GM12801 (cell line): ENCODE results near the gene GOLGA8J.

Source experiments
- CTCF ChIP-seq: IDR thresholded peaks from one replicate; pipeline ENCODE4 v1.5.1; 2011; ENCODE audit warnings: control low read depth; ENCODE audit not compliant: insufficient read length; ENCODE audit errors: extremely low read depth

Gene GOLGA8J

GRCh38 chr15:30042556-30042955, 40.2 kb upstream of the GOLGA8J start:
- no peak for TF ChIP-seq CTCF

- TF ChIP-seq CTCF: no peak
Measured at GRCh38 chr15:30043211-30043655, 39.5 kb upstream of the GOLGA8J start.

- TF ChIP-seq CTCF: no peak
Measured at GRCh38 chr15:30044377-30044776, 38.4 kb upstream of the GOLGA8J start.

GRCh38 chr15:30046430-30046829, 36.3 kb upstream of the GOLGA8J start:
- no peak for TF ChIP-seq CTCF

- no peak for TF ChIP-seq CTCF
Measured at GRCh38 chr15:30055604-30056003, 27.2 kb upstream of the GOLGA8J start.

GRCh38 chr15:30056166-30056565, 26.6 kb upstream of the GOLGA8J start:
- TF ChIP-seq CTCF: no peak

- no peak for TF ChIP-seq CTCF
Measured at GRCh38 chr15:30059771-30060170, 23.0 kb upstream of the GOLGA8J start.

GRCh38 chr15:30062881-30063280, 19.9 kb upstream of the GOLGA8J start:
- no peak for TF ChIP-seq CTCF
